Gastroesophageal sphincter (tissue), 4 donors: ENCODE measurements around the gene PDIA5. TPM values are rescaled to one million over a fixed set of nuclear protein-coding genes. Genes with fewer than 3 reads are reported as not detected.

Experiments used
- ATAC-seq: fragments of 150-250 bp; one replicate; pipeline ENCODE4 v1.9.1; 2016; ENCODE audit warnings: mild to moderate bottlenecking, moderate library complexity
- H3K27ac ChIP-seq, 4 donors: fragments of 200-600 bp; sonication (generic) in 3 of 4; 1 replicate in 3 of 4; 2 replicates in 1 of 4; pipeline ENCODE4 v1.5.1; 2016 to 2019
- H3K27me3 ChIP-seq: fragments of 200-600 bp; sonication (generic); one replicate; pipeline ENCODE4 v1.5.1; 2019
- H3K36me3 ChIP-seq, 2 donors: fragments of 200-600 bp; sonication (generic); one replicate each; pipeline ENCODE4 v1.5.1; 2019; ENCODE audit warnings: control low read depth in 1 of 2
- H3K4me1 ChIP-seq, 3 donors: fragments of 200-600 bp; sonication (generic); 1 replicate in 2 of 3; 2 replicates in 1 of 3; pipeline ENCODE4 v1.5.1; 2016 to 2019; ENCODE audit warnings: control low read depth in 2 of 3
- H3K4me3 ChIP-seq, 2 donors: fragments of 200-600 bp; sonication (generic); one replicate each; pipeline ENCODE4 v1.5.1; 2019; ENCODE audit warnings: mild to moderate bottlenecking in 1 of 2, moderate library complexity in 1 of 2
- H3K9me3 ChIP-seq, 3 donors: fragments of 200-600 bp; sonication (generic); one replicate each; pipeline ENCODE4 v1.5.1; 2017 to 2019; ENCODE audit warnings: control low read depth in 2 of 3
- CTCF ChIP-seq, 4 experiments: fragments of 200-600 bp in 2 of 4; fragments of 450-650 bp in 2 of 4; sonication (generic) in 1 of 4; IDR thresholded peaks; one replicate each; pipeline ENCODE4 v1.5.1; 2017 to 2019; ENCODE audit warnings: antibody characterized with exemption in 4 of 4, mild to moderate bottlenecking in 2 of 4, moderate library complexity in 2 of 4
- EP300 ChIP-seq: sonication (generic); formaldehyde crosslinking; IDR thresholded peaks from one replicate; pipeline ENCODE4 v1.6.1; 2017; ENCODE audit warnings: antibody characterized with exemption, mild to moderate bottlenecking
- POLR2A ChIP-seq, 2 donors: fragments of 450-650 bp; IDR thresholded peaks; one replicate each; pipeline ENCODE4 v1.6.1; 2017; ENCODE audit warnings: antibody characterized with exemption in 2 of 2, mild to moderate bottlenecking in 2 of 2, moderate library complexity in 1 of 2
- POLR2AphosphoS5 ChIP-seq: sonication (generic); formaldehyde crosslinking; IDR thresholded peaks from one replicate; pipeline ENCODE4 v1.6.1; 2017; ENCODE audit warnings: antibody characterized with exemption
- WGBS, 2 donors: methylation state at CpG; one replicate each; pipeline ENCODE4 v1.1.5; 2018; ENCODE audit warnings: low coverage in 1 of 2; 5-methylcytosine and 5-hydroxymethylcytosine counted together
- total RNA-seq, 4 donors: library from RNA; depleted of rRNA; stranded (reverse); fragments of >200 nt; gene quantifications; one replicate each; pipeline ENCODE4 v1.1.0, GENCODE V29; 2016

PDIA5 gene
- total RNA-seq, 4 donors from 2014 or later, result 9.0 to 19.8 (median 16.9) TPM

- Histone ChIP-seq H3K36me3 (peaks cover 0 to 25% of the 10 kb centered on the region in 2 donors), H3K9me3 (no peaks in the 10 kb centered on the region), H3K27ac (no peak overlapping the region), H3K4me1 (peaks cover 2 to 79% (median 44%) of the 10 kb centered on the region in 3 donors), H3K4me3 (no peak overlapping the region), H3K27me3 (no peaks in the 10 kb centered on the region)
- ATAC-seq, result no peak
- TF ChIP-seq POLR2AphosphoS5 (no peak), EP300 (no peak), POLR2A (IDR thresholded peaks at IDR 0.05) (no peak), CTCF (IDR thresholded peaks at IDR 0.05) (no peak)
- 83 to 100% methylated on average over 1 to 3 of the region's 8 CpGs for WGBS, 2 donors
These were observed 26.9 kb downstream of the PDIA5 start for GRCh38 chr3:123093696-123094095.

DNA sequence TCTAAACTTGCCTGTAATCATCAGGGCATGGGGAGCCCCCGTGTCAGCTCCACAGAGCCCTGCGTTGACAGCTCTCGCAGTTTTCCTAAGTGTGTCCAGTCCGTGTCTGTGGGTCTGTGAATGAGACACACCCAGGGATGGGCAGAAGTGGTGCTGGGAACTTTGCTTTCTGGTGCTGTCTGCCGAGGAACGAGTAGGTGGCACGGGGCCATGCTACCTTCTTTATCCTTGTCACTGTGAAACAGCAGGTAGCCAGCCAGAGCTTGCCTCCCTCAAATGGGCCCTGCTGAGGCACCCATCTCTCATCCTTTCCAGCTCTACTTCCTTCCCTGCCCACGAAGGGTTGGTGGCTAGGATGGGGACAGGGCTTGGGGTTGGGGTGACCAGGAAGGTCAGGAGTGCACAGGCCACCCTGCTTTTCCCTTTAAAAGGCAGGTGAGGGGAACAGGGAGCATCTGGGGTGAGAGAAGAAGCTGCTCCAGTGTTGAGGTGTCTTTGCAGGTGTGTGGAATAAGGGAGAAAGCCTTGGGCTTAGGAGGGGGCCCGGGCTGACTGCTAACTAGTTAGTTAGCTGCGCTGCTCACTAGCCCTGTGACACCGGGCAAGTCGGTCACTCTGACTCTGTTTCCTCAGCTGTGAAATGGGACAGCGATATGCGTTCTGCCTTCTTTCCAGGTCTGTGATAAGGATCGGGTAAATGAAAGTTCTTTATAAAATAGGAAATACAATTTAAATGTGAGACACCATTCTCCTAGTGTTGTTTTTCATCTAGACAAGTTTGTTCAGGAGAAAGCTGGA, 27.9 kb downstream of the PDIA5 start:
- H3K4me1 ChIP-seq, result peaks cover 2 to 79% (median 36%) of the 10 kb centered on the region in 3 donors
- 93 to 100% methylated on average over 5 to 6 of the region's 15 CpGs for WGBS, 2 donors
- H3K36me3 ChIP-seq, result peaks cover 0 to 25% of the 10 kb centered on the region in 2 donors
- ATAC-seq, result no peak
- no peaks in the 10 kb centered on the region for H3K27me3 ChIP-seq
- no peak overlapping the region for H3K4me3 ChIP-seq
- no peaks in the 10 kb centered on the region for H3K9me3 ChIP-seq
- peak overlapping the region in 2 of 4 donors; percentile 23 to 32 for H3K27ac ChIP-seq
- TF ChIP-seq POLR2A (IDR thresholded peaks at IDR 0.05) (no peak), CTCF (IDR thresholded peaks at IDR 0.05) (no peak), POLR2AphosphoS5 (no peak), EP300 (no peak)

DNA sequence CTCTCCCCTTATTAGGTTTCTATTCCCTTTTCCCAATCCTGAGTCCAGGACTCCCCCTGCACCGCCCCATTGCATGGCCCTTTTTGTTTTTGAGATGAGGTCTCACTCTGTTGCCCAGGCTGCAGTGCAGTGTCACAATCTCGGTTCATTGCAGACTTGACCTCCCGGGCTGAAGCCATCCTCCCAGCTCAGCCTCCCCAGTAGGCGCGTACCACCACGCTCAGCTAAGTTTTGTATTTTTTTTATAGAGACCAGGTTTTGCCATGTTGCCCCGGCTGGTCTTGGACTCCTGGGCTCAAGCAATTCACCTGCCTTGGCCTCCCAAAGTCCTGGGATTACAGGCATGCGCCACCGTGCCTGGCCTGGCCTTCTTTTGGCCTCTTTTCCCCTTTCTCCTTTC, 29.3 kb downstream of the PDIA5 start:
- H3K9me3 ChIP-seq, result no peaks in the 10 kb centered on the region
- no peak for TF ChIP-seq POLR2A (IDR thresholded peaks at IDR 0.05)
- TF ChIP-seq EP300, result no peak
- TF ChIP-seq POLR2AphosphoS5, result no peak
- no peak for TF ChIP-seq CTCF (IDR thresholded peaks at IDR 0.05)
- H3K27me3 ChIP-seq, result no peaks in the 10 kb centered on the region
- ATAC-seq, result no peak
- peaks cover 0 to 25% of the 10 kb centered on the region in 2 donors for H3K36me3 ChIP-seq
- 90 to 91% methylated on average over 6 to 9 of the region's 9 CpGs for WGBS, 2 donors
- H3K4me1 ChIP-seq, result peaks cover 0 to 75% (median 25%) of the 10 kb centered on the region in 3 donors
- no peak overlapping the region for H3K4me3 ChIP-seq
- H3K27ac ChIP-seq, result peak overlapping the region in 2 of 4 donors; percentile 61 to 67

DNA sequence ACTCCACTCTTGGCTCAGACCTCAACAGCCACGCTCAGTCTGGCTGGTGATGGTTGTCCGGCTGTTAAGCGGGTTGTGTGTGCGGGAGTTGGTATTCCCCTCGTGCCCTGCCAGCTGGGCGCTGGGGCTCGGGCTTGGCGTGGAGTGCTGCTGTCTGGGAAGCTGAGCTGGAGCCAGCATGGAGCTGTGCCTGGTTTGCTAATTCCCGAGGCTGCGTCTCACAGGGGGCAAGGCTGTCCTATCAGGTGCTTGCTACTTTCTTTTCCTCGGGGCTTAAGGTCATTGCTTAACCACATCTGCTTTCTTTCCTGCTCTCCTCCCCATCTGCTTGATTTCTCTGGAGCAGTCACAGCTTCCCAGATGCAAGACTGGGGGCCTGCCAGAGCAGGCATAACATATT, 29.9 kb downstream of the PDIA5 start:
- no peaks in the 10 kb centered on the region for H3K27me3 ChIP-seq
- 0% methylated on average over 1 to 4 of the region's 11 CpGs for WGBS, 2 donors
- peaks cover 0 to 22% of the 10 kb centered on the region in 2 donors for H3K36me3 ChIP-seq
- peak overlapping the region in 3 of 4 donors; percentile 61 to 77 (median 67) for H3K27ac ChIP-seq
- no peak overlapping the region for H3K4me3 ChIP-seq
- peaks cover 0 to 69% (median 25%) of the 10 kb centered on the region in 3 donors for H3K4me1 ChIP-seq
- ATAC-seq, result peak; percentile 84
- TF ChIP-seq POLR2AphosphoS5 (peak; percentile 59), EP300 (no peak)
- no peaks in the 10 kb centered on the region for H3K9me3 ChIP-seq

DNA sequence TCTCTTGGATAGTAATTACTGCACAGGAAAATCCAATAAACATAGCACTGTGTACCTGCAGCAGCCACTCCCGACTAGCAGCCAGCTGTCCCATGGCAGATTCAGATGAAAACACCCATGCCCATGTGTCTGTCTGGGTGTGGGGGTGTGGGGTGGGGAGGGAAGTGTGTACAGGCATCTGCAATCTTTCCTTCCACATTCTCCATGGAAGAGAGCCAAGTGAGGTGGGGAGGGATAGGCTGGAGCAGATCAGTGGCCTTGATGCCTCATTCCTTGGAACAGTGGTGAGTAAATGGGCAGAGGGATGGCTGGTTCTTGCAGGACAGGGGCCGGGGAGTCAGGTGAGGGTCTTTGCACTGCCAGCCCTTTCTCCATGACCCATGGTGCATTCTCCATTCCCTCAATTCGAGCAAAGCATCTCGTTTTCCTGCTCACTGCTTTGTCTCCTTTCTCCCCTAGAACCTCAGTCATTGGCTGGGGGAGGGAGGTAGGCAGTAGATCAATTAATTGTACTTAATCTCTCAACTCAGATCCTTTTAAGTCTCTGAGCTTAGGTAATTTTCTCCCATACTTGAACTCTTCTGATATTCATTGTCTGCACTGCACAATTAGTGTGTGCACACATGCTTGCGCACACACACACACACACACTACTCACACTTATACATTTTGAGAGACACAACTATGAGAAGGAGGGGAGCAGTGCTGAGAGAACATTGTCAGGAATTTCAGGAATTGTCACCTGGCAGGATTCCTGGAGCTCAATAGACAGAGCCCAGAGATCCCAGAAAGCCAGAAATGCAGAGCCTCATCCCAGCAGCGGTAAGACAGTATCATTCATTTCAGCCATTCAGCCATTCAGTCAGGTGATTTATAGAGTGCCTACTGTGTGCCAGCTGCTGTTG, 31.9 kb downstream of the PDIA5 start:
- Histone ChIP-seq H3K27ac (peak overlapping the region in 2 of 4 donors; percentile 14 to 67), H3K4me3 (no peak overlapping the region), H3K4me1 (peaks cover 0 to 68% (median 25%) of the 10 kb centered on the region in 3 donors), H3K9me3 (no peaks in the 10 kb centered on the region), H3K27me3 (no peaks in the 10 kb centered on the region), H3K36me3 (peaks cover 0 to 17% of the 10 kb centered on the region in 2 donors)
- no peak for TF ChIP-seq POLR2AphosphoS5
- no peak for TF ChIP-seq CTCF (IDR thresholded peaks at IDR 0.05)
- no peak for TF ChIP-seq EP300
- WGBS, 2 donors, result 0 to 71% methylated on average over 1 to 5 of the region's 6 CpGs
- ATAC-seq, result no peak
